Gastroesophageal sphincter (tissue), 4 donors: Measurements from ENCODE around the gene ZSWIM3. TPM values are rescaled to one million over a fixed set of nuclear protein-coding genes. Genes with fewer than 3 reads are reported as not detected.
A peak's percentile ranks its signal among the peaks of the same experiment; 100 is the strongest.

ENCODE experiments used
- ATAC-seq: fragments of 150-250 bp; one replicate; pipeline ENCODE4 v1.9.1; 2016; ENCODE audit warnings: mild to moderate bottlenecking, moderate library complexity
- H3K27ac ChIP-seq, 4 donors: fragments of 200-600 bp; sonication (generic) in 3 of 4; 1 replicate in 3 of 4; 2 replicates in 1 of 4; pipeline ENCODE4 v1.5.1; 2016 to 2019
- H3K27me3 ChIP-seq: fragments of 200-600 bp; sonication (generic); one replicate; pipeline ENCODE4 v1.5.1; 2019
- H3K36me3 ChIP-seq, 2 donors: fragments of 200-600 bp; sonication (generic); one replicate each; pipeline ENCODE4 v1.5.1; 2019; ENCODE audit warnings: control low read depth in 1 of 2
- H3K4me1 ChIP-seq, 3 donors: fragments of 200-600 bp; sonication (generic); 1 replicate in 2 of 3; 2 replicates in 1 of 3; pipeline ENCODE4 v1.5.1; 2016 to 2019; ENCODE audit warnings: control low read depth in 2 of 3
- H3K4me3 ChIP-seq, 2 donors: fragments of 200-600 bp; sonication (generic); one replicate each; pipeline ENCODE4 v1.5.1; 2019; ENCODE audit warnings: mild to moderate bottlenecking in 1 of 2, moderate library complexity in 1 of 2
- H3K9me3 ChIP-seq, 3 donors: fragments of 200-600 bp; sonication (generic); one replicate each; pipeline ENCODE4 v1.5.1; 2017 to 2019; ENCODE audit warnings: control low read depth in 2 of 3
- EP300 ChIP-seq: sonication (generic); formaldehyde crosslinking; IDR thresholded peaks from one replicate; pipeline ENCODE4 v1.6.1; 2017; ENCODE audit warnings: antibody characterized with exemption, mild to moderate bottlenecking
- POLR2A ChIP-seq, 2 donors: fragments of 450-650 bp; IDR thresholded peaks; one replicate each; pipeline ENCODE4 v1.6.1; 2017; ENCODE audit warnings: antibody characterized with exemption in 2 of 2, mild to moderate bottlenecking in 2 of 2, moderate library complexity in 1 of 2
- POLR2AphosphoS5 ChIP-seq: sonication (generic); formaldehyde crosslinking; IDR thresholded peaks from one replicate; pipeline ENCODE4 v1.6.1; 2017; ENCODE audit warnings: antibody characterized with exemption
- WGBS, 2 donors: methylation state at CpG; one replicate each; pipeline ENCODE4 v1.1.5; 2018; ENCODE audit warnings: low coverage in 1 of 2; 5-methylcytosine and 5-hydroxymethylcytosine counted together
- total RNA-seq, 4 donors: library from RNA; depleted of rRNA; stranded (reverse); fragments of >200 nt; gene quantifications; one replicate each; pipeline ENCODE4 v1.1.0, GENCODE V29; 2016
- TF ChIP-seq, protein P1 (sequence below), 4 experiments: fragments of 200-600 bp in 2 of 4; fragments of 450-650 bp in 2 of 4; sonication (generic) in 1 of 4; IDR thresholded peaks; one replicate each; pipeline ENCODE4 v1.5.1; 2017 to 2019; ENCODE audit warnings: antibody characterized with exemption in 4 of 4, mild to moderate bottlenecking in 2 of 4, moderate library complexity in 2 of 4

Gene ZSWIM3
- total RNA-seq, 4 donors from 2014 or later = 2.8 to 5.0 (median 4.4) TPM

DNA sequence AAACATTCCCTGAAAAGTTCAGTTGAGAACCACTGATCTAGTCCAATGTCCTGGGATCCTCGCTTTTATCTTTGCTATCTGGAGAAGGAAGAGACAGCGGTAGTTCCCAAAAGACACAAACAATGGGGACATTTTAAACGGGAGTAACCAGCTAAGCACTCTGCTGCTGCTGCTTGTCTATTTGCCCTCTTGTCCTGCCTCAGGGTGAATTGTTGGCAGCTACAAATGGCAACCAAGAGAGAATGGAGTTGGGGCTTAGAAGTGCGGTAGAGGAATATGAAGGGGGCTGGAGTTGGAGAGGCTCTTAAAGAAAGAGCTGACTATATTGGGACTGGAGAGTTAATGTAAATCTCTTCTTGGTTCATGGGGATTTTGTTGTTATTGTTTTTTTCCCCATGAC lies 17.2 kb downstream of the ZSWIM3 start:
- Histone ChIP-seq H3K27ac (no peak overlapping the region), H3K36me3 (peaks cover 0 to 31% of the 10 kb centered on the region in 2 donors), H3K27me3 (no peaks in the 10 kb centered on the region), H3K4me3 (no peak overlapping the region), H3K4me1 (no peaks in the 10 kb centered on the region), H3K9me3 (no peaks in the 10 kb centered on the region)
- 66 to 77% methylated on average over 3 to 4 of the region's 4 CpGs for WGBS, 2 donors
- no peak for ATAC-seq
- no peak for TF ChIP-seq EP300
- no peak for TF ChIP-seq POLR2A (IDR thresholded peaks at IDR 0.05)
- TF ChIP-seq POLR2AphosphoS5 = no peak
- TF ChIP-seq, protein P1, sequence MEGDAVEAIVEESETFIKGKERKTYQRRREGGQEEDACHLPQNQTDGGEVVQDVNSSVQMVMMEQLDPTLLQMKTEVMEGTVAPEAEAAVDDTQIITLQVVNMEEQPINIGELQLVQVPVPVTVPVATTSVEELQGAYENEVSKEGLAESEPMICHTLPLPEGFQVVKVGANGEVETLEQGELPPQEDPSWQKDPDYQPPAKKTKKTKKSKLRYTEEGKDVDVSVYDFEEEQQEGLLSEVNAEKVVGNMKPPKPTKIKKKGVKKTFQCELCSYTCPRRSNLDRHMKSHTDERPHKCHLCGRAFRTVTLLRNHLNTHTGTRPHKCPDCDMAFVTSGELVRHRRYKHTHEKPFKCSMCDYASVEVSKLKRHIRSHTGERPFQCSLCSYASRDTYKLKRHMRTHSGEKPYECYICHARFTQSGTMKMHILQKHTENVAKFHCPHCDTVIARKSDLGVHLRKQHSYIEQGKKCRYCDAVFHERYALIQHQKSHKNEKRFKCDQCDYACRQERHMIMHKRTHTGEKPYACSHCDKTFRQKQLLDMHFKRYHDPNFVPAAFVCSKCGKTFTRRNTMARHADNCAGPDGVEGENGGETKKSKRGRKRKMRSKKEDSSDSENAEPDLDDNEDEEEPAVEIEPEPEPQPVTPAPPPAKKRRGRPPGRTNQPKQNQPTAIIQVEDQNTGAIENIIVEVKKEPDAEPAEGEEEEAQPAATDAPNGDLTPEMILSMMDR (IDR thresholded peaks at IDR 0.05) = no peak

DNA sequence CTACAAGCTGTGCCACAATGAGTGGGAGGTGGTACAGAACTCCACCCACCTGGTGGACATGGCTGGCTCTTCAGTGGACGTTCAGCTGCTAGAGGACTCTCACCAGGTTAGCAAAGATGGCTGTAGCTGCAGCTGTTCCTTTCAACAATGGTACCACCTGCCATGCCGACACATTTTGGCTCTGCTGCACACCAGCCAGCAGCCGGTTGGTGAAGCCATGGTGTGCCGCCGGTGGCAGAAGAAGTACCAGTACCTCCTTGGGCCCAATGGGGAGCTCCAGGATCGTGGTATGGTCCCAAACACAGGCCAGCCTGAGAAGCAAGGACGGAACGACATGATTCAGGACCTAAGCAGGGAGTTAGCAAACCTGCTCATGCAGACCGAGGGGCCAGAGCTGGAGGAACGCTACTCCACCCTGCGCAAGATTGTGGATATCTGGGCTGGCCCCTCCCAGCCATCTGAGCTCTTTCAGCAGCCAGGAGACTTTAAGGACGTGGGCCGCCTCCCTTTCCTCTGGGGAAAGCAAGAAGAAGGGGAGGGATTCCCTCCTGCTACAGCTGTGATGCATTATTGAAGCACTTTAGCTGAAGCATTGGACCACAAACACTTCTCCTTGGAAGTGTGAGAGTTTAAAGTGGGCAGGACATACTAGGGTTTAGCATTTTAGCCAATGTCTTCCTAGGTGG lies 20.8 kb downstream of the ZSWIM3 start:
- Histone ChIP-seq H3K4me3 (no peak overlapping the region), H3K9me3 (no peaks in the 10 kb centered on the region), H3K36me3 (peaks cover 0 to 34% of the 10 kb centered on the region in 2 donors), H3K4me1 (peaks cover 0 to 27% (median 6%) of the 10 kb centered on the region in 3 donors), H3K27ac (peak overlapping the region in 2 of 4 donors; percentile 23 to 57), H3K27me3 (no peaks in the 10 kb centered on the region)
- whole genome bisulfite sequencing, 2 donors = 80% methylated on average over 2 of the region's 13 CpGs; no CpG with 5 or more reads in 1 of the 2 donors
- ATAC-seq = peak; percentile 46
- TF ChIP-seq, protein P1 (IDR thresholded peaks at IDR 0.05) = no peak
- TF ChIP-seq EP300 (no peak), POLR2A (IDR thresholded peaks at IDR 0.05) (no peak), POLR2AphosphoS5 (no peak)

DNA sequence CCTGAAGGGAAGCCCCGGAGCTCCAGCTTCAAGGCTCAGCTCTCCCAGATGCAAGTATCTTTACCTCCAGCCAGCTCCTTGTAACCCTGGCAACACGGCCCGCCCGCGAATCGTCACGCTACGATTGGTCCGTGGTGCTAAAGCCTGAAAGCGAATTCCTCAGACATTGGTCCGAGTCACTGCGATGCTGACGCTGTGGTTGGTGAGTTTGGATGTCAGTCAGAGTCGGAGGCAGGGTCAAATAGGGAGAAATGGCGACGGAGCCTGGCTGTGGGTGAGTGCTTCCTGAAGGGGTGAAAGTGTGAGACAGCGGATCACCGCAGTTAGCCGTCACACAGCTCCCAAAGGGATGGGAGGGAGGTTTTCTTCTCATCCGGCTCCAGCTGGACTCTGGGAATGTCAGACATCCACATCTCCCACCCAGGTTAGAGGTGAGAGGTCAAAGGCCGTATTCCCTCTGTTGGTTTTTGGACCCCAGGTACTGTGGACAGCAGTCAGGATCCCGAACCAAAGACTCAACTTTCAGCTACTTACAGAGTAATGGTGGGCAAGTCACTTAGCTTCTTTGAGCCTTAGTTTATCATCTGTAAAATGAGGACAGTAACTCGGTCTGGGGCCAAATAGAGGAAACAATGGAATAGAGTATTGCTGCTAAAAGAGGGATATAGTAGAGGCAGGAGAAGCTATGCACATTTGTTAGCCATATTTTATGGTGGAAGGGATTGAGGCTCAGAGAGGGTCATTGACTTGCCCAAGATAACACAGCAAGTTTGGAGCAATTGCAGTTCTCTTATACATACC lies 23.8 kb downstream of the ZSWIM3 start, which contains the start of gene ZSWIM1:
ZSWIM1 (plus strand) TSS at position 240 of the 801 bp plus-strand sequence. CDS start 1,366 bp downstream, outside the sequence.
- Histone ChIP-seq H3K27me3 (no peaks in the 10 kb centered on the region), H3K27ac (peak within 1 kb of the TSS; percentile 88 to 91 (median 90)), H3K9me3 (no peaks in the 10 kb centered on the region), H3K4me1 (peaks cover 0 to 47% (median 6%) of the 10 kb centered on the region in 3 donors), H3K4me3 (peak within 1 kb of the TSS; percentile 59 to 93), H3K36me3 (peaks cover 0 to 64% of the 10 kb centered on the region in 2 donors)
- TF ChIP-seq, protein P1 (IDR thresholded peaks at IDR 0.05) = peak in 1 of 4 experiments; percentile 6
- TF ChIP-seq POLR2A (IDR thresholded peaks at IDR 0.05) = peak; percentile 53
- peak; percentile 67 for TF ChIP-seq POLR2AphosphoS5
- TF ChIP-seq EP300 = no peak
- WGBS, 2 donors = 0 to 1% methylated on average over 10 to 14 of the region's 23 CpGs
- peak; percentile 99 for ATAC-seq

DNA sequence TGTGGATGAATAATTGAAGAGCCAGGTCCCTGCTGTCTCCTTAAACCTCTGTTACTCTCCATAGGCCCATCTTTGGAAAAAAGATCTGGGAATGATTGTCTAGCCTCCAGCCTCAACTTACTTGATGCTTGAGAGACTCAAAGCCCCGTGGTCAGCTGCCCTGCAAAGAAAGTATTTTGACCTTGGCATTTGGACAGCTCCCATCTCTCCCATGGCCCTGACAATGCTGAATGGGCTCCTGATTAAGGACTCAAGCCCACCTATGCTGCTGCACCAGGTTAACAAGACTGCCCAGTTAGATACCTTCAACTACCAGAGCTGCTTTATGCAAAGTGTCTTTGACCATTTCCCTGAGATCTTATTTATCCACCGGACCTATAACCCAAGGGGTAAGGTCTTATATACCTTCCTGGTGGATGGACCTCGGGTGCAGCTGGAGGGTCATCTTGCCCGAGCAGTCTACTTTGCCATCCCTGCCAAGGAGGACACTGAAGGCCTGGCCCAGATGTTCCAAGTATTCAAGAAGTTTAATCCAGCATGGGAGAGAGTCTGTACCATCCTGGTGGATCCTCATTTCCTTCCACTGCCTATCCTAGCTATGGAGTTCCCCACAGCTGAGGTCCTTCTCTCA lies 25.2 kb downstream of the ZSWIM3 start:
- H3K36me3 ChIP-seq = peaks cover 0 to 64% of the 10 kb centered on the region in 2 donors
- H3K27ac ChIP-seq = no peak overlapping the region
- no peak for ATAC-seq
- H3K4me3 ChIP-seq = no peak overlapping the region
- H3K9me3 ChIP-seq = no peaks in the 10 kb centered on the region
- no peaks in the 10 kb centered on the region for H3K27me3 ChIP-seq
- 75 to 100% methylated on average over 1 to 4 of the region's 4 CpGs for WGBS, 2 donors
- H3K4me1 ChIP-seq = peaks cover 0 to 47% (median 6%) of the 10 kb centered on the region in 3 donors
- TF ChIP-seq POLR2AphosphoS5 (no peak), EP300 (no peak), POLR2A (IDR thresholded peaks at IDR 0.05) (no peak)
- TF ChIP-seq, protein P1 (IDR thresholded peaks at IDR 0.05) = no peak
